Inflammatory macrophage treated with lipopolysaccharide for 4 hours (primary cell): Measurements from ENCODE around the gene NOC4L.
A peak's percentile ranks its signal among the peaks of the same experiment; 100 is the strongest.

Experiments used
- DNase-seq: peaks from one replicate; pipeline ENCODE4 v3.0.0-alpha.2; 2020

The NOC4L gene

GRCh38 chr12:132171293-132171967, 27.2 kb downstream of the NOC4L start:
- no peak for DNase-seq

- DNase-seq: no peak
These were observed 27.8 kb downstream of the NOC4L start for GRCh38 chr12:132171968-132172521.

GRCh38 chr12:132172619-132173018, 28.4 kb downstream of the NOC4L start:
- DNase-seq: no peak

- DNase-seq: no peak
These were observed 29.1 kb downstream of the NOC4L start for GRCh38 chr12:132173135-132174014.

GRCh38 chr12:132174015-132174838, 30.0 kb downstream of the NOC4L start:
- no peak for DNase-seq

- DNase-seq: no peak
These were observed 30.7 kb downstream of the NOC4L start for GRCh38 chr12:132174839-132175490.

GRCh38 chr12:132175496-132176384, 31.5 kb downstream of the NOC4L start:
- no peak for DNase-seq

- peak; percentile 8 for DNase-seq
These were observed 32.2 kb downstream of the NOC4L start for GRCh38 chr12:132176385-132176919.

- DNase-seq: no peak
These were observed 32.8 kb downstream of the NOC4L start for GRCh38 chr12:132176920-132177551.

GRCh38 chr12:132178316-132178715, 34.1 kb downstream of the NOC4L start:
- peak; percentile 22 for DNase-seq

GRCh38 chr12:132178801-132179401, 34.6 kb downstream of the NOC4L start:
- no peak for DNase-seq

- no peak for DNase-seq
These were observed 35.4 kb downstream of the NOC4L start for GRCh38 chr12:132179431-132180362.

- DNase-seq: no peak
These were observed 36.6 kb downstream of the NOC4L start for GRCh38 chr12:132180648-132181546.

GRCh38 chr12:132181570-132182200, 37.4 kb downstream of the NOC4L start:
- no peak for DNase-seq

GRCh38 chr12:132182206-132182710, 38.0 kb downstream of the NOC4L start:
- DNase-seq: no peak

GRCh38 chr12:132182711-132183365, 38.6 kb downstream of the NOC4L start:
- no peak for DNase-seq

- no peak for DNase-seq
These were observed 41.4 kb downstream of the NOC4L start for GRCh38 chr12:132185705-132186104.
